H9 (cell line): ENCODE data around the gene PEX26. TPM values are rescaled to one million over a fixed set of nuclear protein-coding genes. Genes with fewer than 3 reads are reported as not detected.

Experiments
- DNase-seq: peaks from one replicate; pipeline ENCODE4 v3.0.0-alpha.2; 2017
- H2AFZ ChIP-seq: one replicate; pipeline ENCODE4 v1.6.1; 2013; ENCODE audit warnings: mild to moderate bottlenecking, low read length, control low read depth, moderate library complexity
- H2AK5ac ChIP-seq: 2 replicates; pipeline ENCODE4 v1.6.1; 2013; ENCODE audit warnings: low read length, control low read depth, mixed read lengths; ENCODE audit not compliant: insufficient read length
- H2BK120ac ChIP-seq: one replicate; pipeline ENCODE4 v1.6.1; 2013; ENCODE audit warnings: low read depth, mild to moderate bottlenecking, low read length, control low read depth, inconsistent platforms; ENCODE audit not compliant: poor library complexity, severe bottlenecking
- H2BK12ac ChIP-seq: 2 replicates; pipeline ENCODE4 v1.6.1; 2013; ENCODE audit warnings: low read length, control low read depth, mixed read lengths, low read depth; ENCODE audit not compliant: insufficient read length
- H2BK15ac ChIP-seq: 2 replicates; pipeline ENCODE4 v1.6.1; 2013; ENCODE audit warnings: low read depth, low read length, control low read depth
- H2BK20ac ChIP-seq: one replicate; pipeline ENCODE4 v1.6.1; 2013; ENCODE audit warnings: low read depth, mild to moderate bottlenecking, low read length, control low read depth, inconsistent platforms; ENCODE audit not compliant: poor library complexity, severe bottlenecking
- H2BK5ac ChIP-seq: 2 replicates; pipeline ENCODE4 v1.6.1; 2013; ENCODE audit warnings: low read length, control low read depth, mixed read lengths; ENCODE audit not compliant: insufficient read length
- H3K14ac ChIP-seq: 2 replicates; pipeline ENCODE4 v1.6.1; 2013; ENCODE audit warnings: low read length, control low read depth; ENCODE audit not compliant: insufficient read depth
- H3K18ac ChIP-seq: 2 replicates; pipeline ENCODE4 v1.6.1; 2013; ENCODE audit warnings: low read depth, mild to moderate bottlenecking, mixed read lengths, low read length, control low read depth; ENCODE audit not compliant: insufficient read length
- H3K23ac ChIP-seq: 2 replicates; pipeline ENCODE4 v1.6.1; 2013; ENCODE audit warnings: low read length, control low read depth, mixed read lengths, low read depth; ENCODE audit not compliant: insufficient read length
- H3K23me2 ChIP-seq: 2 replicates; pipeline ENCODE4 v1.6.1; 2013; ENCODE audit warnings: low read depth, mild to moderate bottlenecking, mixed read lengths, low read length, control low read depth; ENCODE audit not compliant: insufficient read length, poor library complexity, severe bottlenecking
- H3K27ac ChIP-seq: 2 replicates; pipeline ENCODE4 v1.5.1; 2013; ENCODE audit warnings: low read length, control low read depth, mixed read lengths, low read depth; ENCODE audit not compliant: insufficient read length
- H3K27me3 ChIP-seq: 2 replicates; pipeline ENCODE4 v1.6.1; 2013; ENCODE audit warnings: low read length, control low read depth, inconsistent platforms; ENCODE audit not compliant: insufficient read depth
- H3K4ac ChIP-seq: 2 replicates; pipeline ENCODE4 v1.6.1; 2013; ENCODE audit warnings: low read depth, mild to moderate bottlenecking, control low read depth, inconsistent platforms, low read length, moderate library complexity
- H3K4me1 ChIP-seq: 2 replicates; pipeline ENCODE4 v1.6.1; 2013; ENCODE audit warnings: low read length, control low read depth, inconsistent platforms; ENCODE audit not compliant: insufficient read depth
- H3K4me2 ChIP-seq: 2 replicates; pipeline ENCODE4 v1.6.1; 2013; ENCODE audit warnings: low read length, control low read depth, mixed read lengths; ENCODE audit not compliant: insufficient read length, insufficient read depth
- H3K56ac ChIP-seq: 2 replicates; pipeline ENCODE4 v1.6.1; 2013; ENCODE audit warnings: low read depth, mild to moderate bottlenecking, mixed read lengths, low read length, control low read depth; ENCODE audit not compliant: insufficient read length
- H3K79me1 ChIP-seq: 2 replicates; pipeline ENCODE4 v1.6.1; 2013; ENCODE audit warnings: low read depth, mild to moderate bottlenecking, moderate library complexity, low read length, control low read depth, inconsistent platforms; ENCODE audit not compliant: insufficient read depth, poor library complexity, severe bottlenecking
- H3K79me2 ChIP-seq: 2 replicates; pipeline ENCODE4 v1.6.1; 2013; ENCODE audit warnings: low read length, control low read depth, inconsistent platforms; ENCODE audit not compliant: insufficient read depth
- H3K9ac ChIP-seq: 2 replicates; pipeline ENCODE4 v1.6.1; 2013; ENCODE audit warnings: low read length, control low read depth, mixed read lengths; ENCODE audit not compliant: insufficient read length; ENCODE audit errors: extremely low read depth
- H3K9me3 ChIP-seq: one replicate; pipeline ENCODE4 v1.6.1; 2013; ENCODE audit warnings: low read depth, low read length, inconsistent platforms; ENCODE audit not compliant: control insufficient read depth
- H3T11ph ChIP-seq: one replicate; pipeline ENCODE4 v1.6.1; 2013; ENCODE audit warnings: mild to moderate bottlenecking, low read length, control low read depth, inconsistent platforms
- H4K20me1 ChIP-seq: one replicate; pipeline ENCODE4 v1.6.1; 2013; ENCODE audit not compliant: control insufficient read depth, insufficient read length, insufficient read depth
- H4K5ac ChIP-seq: 2 replicates; pipeline ENCODE4 v1.6.1; 2013; ENCODE audit warnings: low read depth, mild to moderate bottlenecking, mixed read lengths, low read length, control low read depth; ENCODE audit not compliant: insufficient read length
- H4K8ac ChIP-seq: replicated peaks from 2 replicates; pipeline ENCODE4 v1.6.1; 2013; ENCODE audit warnings: low read length, control low read depth, mixed read lengths, low read depth; ENCODE audit not compliant: insufficient read length
- H4K91ac ChIP-seq: 2 replicates; pipeline ENCODE4 v1.6.1; 2013; ENCODE audit warnings: low read depth, mild to moderate bottlenecking, moderate library complexity, mixed read lengths, low read length, control low read depth; ENCODE audit not compliant: insufficient read length
- H3K27ac Mint-ChIP-seq, 3 experiments: 2 replicates in 2 of 3; 3 replicates in 1 of 3; pipeline ENCODE4 v1.8.0; 2020 to 2021; ENCODE audit warnings: mixed read lengths in 3 of 3, mild to moderate bottlenecking in 1 of 3, moderate library complexity in 1 of 3
- H3K27me3 Mint-ChIP-seq: 2 replicates; pipeline ENCODE4 v1.8.0; 2021; ENCODE audit warnings: low read depth, mild to moderate bottlenecking, moderate library complexity, mixed read lengths
- H3K36me3 Mint-ChIP-seq, 3 experiments: 2 replicates in 2 of 3; 3 replicates in 1 of 3; pipeline ENCODE4 v1.8.0; 2020 to 2021; ENCODE audit warnings: low read depth in 3 of 3, mixed read lengths in 3 of 3; ENCODE audit not compliant: insufficient read depth in 1 of 3
- H3K4me1 Mint-ChIP-seq, 2 experiments: 2 replicates each; pipeline ENCODE4 v1.8.0; 2020; ENCODE audit warnings: mixed read lengths in 2 of 2
- H3K4me3 Mint-ChIP-seq, 2 experiments: 2 replicates in 1 of 2; 3 replicates in 1 of 2; pipeline ENCODE4 v1.8.0; 2020 to 2021; ENCODE audit warnings: mild to moderate bottlenecking in 2 of 2, mixed read lengths in 2 of 2, moderate library complexity in 1 of 2
- H3K9me3 Mint-ChIP-seq, 2 experiments: 2 replicates in 1 of 2; 3 replicates in 1 of 2; pipeline ENCODE4 v1.8.0; 2020; ENCODE audit warnings: mild to moderate bottlenecking in 2 of 2, mixed read lengths in 2 of 2, moderate library complexity in 1 of 2
- CTCF ChIP-seq: fragments of 200-600 bp; sonication (generic); conservative IDR thresholded peaks from 3 replicates; pipeline ENCODE4 v1.8.0; 2021; ENCODE audit warnings: antibody characterized with exemption, mild to moderate bottlenecking
- WGBS: extraction: QIAGEN DNeasy Blood & Tissue Kit; methylation state at CpG from one replicate; pipeline ENCODE4 v1.1.7; 2013; ENCODE audit warnings: missing lambda C conversion rate, low lambda C conversion rate, mixed read lengths; ENCODE audit not compliant: insufficient read length; ENCODE audit errors: extremely low coverage; 5-methylcytosine and 5-hydroxymethylcytosine counted together
- total RNA-seq: library from RNA; stranded (reverse); gene quantifications from 2 replicates; pipeline ENCODE4 v1.2.1, GENCODE V29; 2021

PEX26 gene
- total RNA-seq, 1 experiment from 2014 or later, result 35.4 TPM

- Histone ChIP-seq H2BK12ac (no peak overlapping the region), H3K27ac (no peak overlapping the region), H4K5ac (no peak overlapping the region), H4K8ac (no peak overlapping the region), H3K79me1 (no peaks in the 10 kb centered on the region), H3K27me3 (peaks cover 10% of the 10 kb centered on the region), H2BK15ac (no peak overlapping the region), H3K9me3 (peaks cover 5% of the 10 kb centered on the region), H4K20me1 (no peaks in the 10 kb centered on the region), H3T11ph (no peak overlapping the region), H3K4me2 (no peak overlapping the region), H3K23ac (no peak overlapping the region), H3K4me1 (no peaks in the 10 kb centered on the region), H2BK20ac (no peak overlapping the region), H4K91ac (no peak overlapping the region), H2AK5ac (no peak overlapping the region), H3K56ac (no peak overlapping the region), H2BK5ac (no peak overlapping the region), H3K18ac (no peak overlapping the region), H2AFZ (no peak overlapping the region), H3K14ac (no peak overlapping the region), H3K23me2 (peaks cover 10% of the 10 kb centered on the region), H3K4ac (no peak overlapping the region), H3K9ac (no peak overlapping the region), H2BK120ac (no peak overlapping the region), H3K79me2 (no peaks in the 10 kb centered on the region)
- DNase-seq, result no peak
- Mint-ChIP-seq H3K27ac (no peak overlapping the region), H3K9me3 (peaks cover 18 to 29% of the 10 kb centered on the region in 2 experiments), H3K27me3 (peaks cover 76% of the 10 kb centered on the region), H3K36me3 (peaks cover 6 to 14% (median 9%) of the 10 kb centered on the region in 3 experiments; a peak in 6 of 7 replicates), H3K4me1 (peaks cover 11 to 13% of the 10 kb centered on the region in 2 experiments), H3K4me3 (no peak overlapping the region)
- no CpG with 5 or more reads among the region's 3 CpGs for WGBS
- no peak for TF ChIP-seq CTCF
Observed at GRCh38 chr22:18108187-18108586, 30.4 kb downstream of the PEX26 start.
